Heart left ventricle (tissue), 13 donors: ENCODE data around the gene KIAA1191.

Experiments used
- CTCF ChIP-seq, 12 donors: fragments of 200-600 bp; sonication (generic) in 4 of 12; IDR thresholded peaks; one replicate each; pipeline versions ENCODE4 v1.5.0 to v1.8.0; 2018 to 2022; ENCODE audit warnings: antibody characterized with exemption in 12 of 12, mild to moderate bottlenecking in 5 of 12
- POLR2A ChIP-seq, 2 donors: fragments of 450-650 bp; IDR thresholded peaks; one replicate each; pipeline ENCODE4 v1.6.1; 2017; ENCODE audit warnings: antibody characterized with exemption in 2 of 2, mild to moderate bottlenecking in 2 of 2, moderate library complexity in 2 of 2
- donor health status: ischemic (EF 13 %, LVEDD 7.1; RV severe dilation, severe dysfunction).
- donor health status: DM: no; HTN: yes; CAD: no.
- donor health status: DM: no; HTN: no; CAD: no.
- donor health status: ischemic (EF 25% LVEDD 6.9; RV normal size, moderate dysfunction).
- donor health status: ischemic (EF 25% LVEDD 5.7; RV mildly dilated, moderate dysfunction).
- donor health status: ischemic (EF 35%, LVEDD 5.7; RV mildly dilated, moderate dysfunction).
- donor health status: nonischemic (EF 11% LVEDD 7.7; RV severe dilation, severe dysfunction).
- donor health status: DM: yes; HTN: yes; CAD: no.
- donor health status: PGD.
- donor health status: ischemic (EF 29% LVEDD 5.4; RV normal size, mild dysfunction).
- donor health status: nonischemic (EF 23%, LVEDD 6.1; RV moderate dilation, normal function).

DNA sequence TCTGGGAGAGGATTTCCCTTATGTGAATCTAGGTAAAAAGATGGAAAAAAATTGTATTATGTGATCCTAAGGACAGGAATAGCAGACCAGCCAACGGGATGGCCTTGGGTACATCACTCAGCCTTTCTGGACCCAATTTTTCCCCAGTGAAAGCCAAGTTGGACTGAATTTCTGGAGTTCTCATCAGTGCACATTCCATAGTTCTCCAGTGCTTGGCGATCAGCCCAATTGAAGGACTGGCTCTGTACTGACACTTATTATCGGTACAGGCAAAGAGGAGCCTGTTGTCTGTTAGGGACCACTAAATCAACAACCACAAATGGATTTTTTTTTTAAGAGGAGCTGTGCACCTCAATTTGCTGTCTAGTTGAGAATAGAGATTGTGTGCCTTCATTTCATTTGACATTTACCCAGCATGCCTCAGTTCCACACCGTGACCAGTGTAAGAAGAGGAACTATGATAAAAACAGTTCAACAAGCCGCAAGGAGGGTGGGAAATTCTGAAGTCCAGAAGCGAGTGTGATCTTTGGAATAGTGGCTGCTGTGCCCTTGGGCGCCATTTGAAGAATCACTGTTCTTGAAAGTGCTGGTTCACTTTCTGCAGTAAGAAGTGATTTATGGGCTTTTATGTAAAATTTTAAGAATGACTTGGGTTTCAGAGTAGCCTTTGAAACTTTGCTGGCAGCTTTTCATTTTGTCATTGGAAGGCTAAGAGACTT is 11.7 kb upstream of the KIAA1191 start:
- TF ChIP-seq CTCF (IDR thresholded peaks at IDR 0.05): no peak
- no peak for TF ChIP-seq POLR2A (IDR thresholded peaks at IDR 0.05)
